ENCODE results near the gene KLRF1. TPM values are rescaled to one million over a fixed set of nuclear protein-coding genes. Genes with fewer than 3 reads are reported as not detected.

Gene KLRF1
- not detected for total RNA-seq

- POLR2A ChIA-PET: no interaction called here
- CTCF ChIA-PET: no interaction called here
Measured at GRCh38 chr12:9827209-9827888, at the start of gene KLRF1. KLRF1 (plus strand) TSS chr12:9827481; CDS start chr12:9827545, 64 bp downstream.

- POLR2A ChIA-PET: interaction anchor here (0.6 kb wide), 1 partner anchor 10 kb away, joined by 4 read pairs; no protein-coding TSS in a partner anchor
- CTCF ChIA-PET: no interaction called here
Measured at GRCh38 chr12:9779209-9779608, 48.1 kb upstream of the KLRF1 start.

- CTCF ChIA-PET: interaction anchor here (0.6 kb wide), 1 partner anchor 144 kb away, joined by 3 read pairs; no protein-coding TSS in a partner anchor
- POLR2A ChIA-PET: no interaction called here
Measured at GRCh38 chr12:9781360-9781759, 45.9 kb upstream of the KLRF1 start.

- CTCF ChIA-PET: interaction anchor here (0.8 kb wide), 1 partner anchor 12 kb away, joined by 3 read pairs; no protein-coding TSS in a partner anchor
- POLR2A ChIA-PET: no interaction called here
Measured at GRCh38 chr12:9782547-9783382, 44.5 kb upstream of the KLRF1 start.

GRCh38 chr12:9784326-9784725 is 43.0 kb upstream of the KLRF1 start:
- ChIA-PET CTCF (interaction anchor here (1.0 kb wide), 1 partner anchor 33 kb away, joined by 3 read pairs; no protein-coding TSS in a partner anchor), POLR2A (no interaction called here)

- CTCF ChIA-PET: interaction anchor here (1.0 kb wide), 1 partner anchor 34 kb away, joined by 3 read pairs; no protein-coding TSS in a partner anchor
- POLR2A ChIA-PET: no interaction called here
Measured at GRCh38 chr12:9784816-9785215, 42.5 kb upstream of the KLRF1 start.

- CTCF ChIA-PET: no interaction called here
- POLR2A ChIA-PET: no interaction called here
Measured at GRCh38 chr12:9786726-9787717, 40.3 kb upstream of the KLRF1 start.

- ChIA-PET CTCF (interaction anchor here (1.3 kb wide), 1 partner anchor 42 kb away, joined by 4 read pairs; no protein-coding TSS in a partner anchor), POLR2A (interaction anchor here (0.6 kb wide), 1 partner anchor 19 kb away, joined by 4 read pairs; no protein-coding TSS in a partner anchor)
Measured at GRCh38 chr12:9792185-9792900, 34.9 kb upstream of the KLRF1 start.

- ChIA-PET POLR2A (interaction anchor here (0.6 kb wide), 1 partner anchor 20 kb away, joined by 4 read pairs; no protein-coding TSS in a partner anchor), CTCF (interaction anchor here (1.3 kb wide), 1 partner anchor 42 kb away, joined by 4 read pairs; no protein-coding TSS in a partner anchor)
Measured at GRCh38 chr12:9792961-9793617, 34.2 kb upstream of the KLRF1 start.

GRCh38 chr12:9793779-9794395 is 33.4 kb upstream of the KLRF1 start:
- ChIA-PET CTCF (interaction anchor here (0.7 to 9.5 kb wide), 5 partner anchors 23 to 45 kb away, joined by 3 to 119 read pairs (median 4); no protein-coding TSS in a partner anchor), POLR2A (interaction anchor here (1.5 to 4.7 kb wide), 2 partner anchors 33 to 36 kb away, joined by 8 to 40 read pairs; partner anchors contain the start of gene CD69)

GRCh38 chr12:9794484-9795093 is 32.7 kb upstream of the KLRF1 start:
- ChIA-PET CTCF (interaction anchor here (0.7 to 9.5 kb wide), 5 partner anchors 24 to 45 kb away, joined by 3 to 119 read pairs (median 4); no protein-coding TSS in a partner anchor), POLR2A (interaction anchor here (1.5 to 4.7 kb wide), 2 partner anchors 34 to 36 kb away, joined by 8 to 40 read pairs; partner anchors contain the start of gene CD69)

GRCh38 chr12:9795945-9796344 is 31.3 kb upstream of the KLRF1 start:
- CTCF ChIA-PET: interaction anchor here (0.6 to 9.5 kb wide), 4 partner anchors 17 to 47 kb away, joined by 3 to 119 read pairs (median 14); no protein-coding TSS in a partner anchor

GRCh38 chr12:9796346-9796745 is 30.9 kb upstream of the KLRF1 start:
- ChIA-PET POLR2A (interaction anchor here (0.7 to 4.7 kb wide), 5 partner anchors 35 to 448 kb away, joined by 3 to 40 read pairs (median 4); partner anchors contain the start of gene CD69), CTCF (interaction anchor here (0.6 to 9.5 kb wide), 6 partner anchors 16 to 51 kb away, joined by 3 to 119 read pairs (median 10); no protein-coding TSS in a partner anchor)

More at GRCh38 chr12:9795945-9796344, 31.3 kb upstream of the KLRF1 start:
- POLR2A ChIA-PET: interaction anchor here (0.7 to 4.7 kb wide), 5 partner anchors 35 to 448 kb away, joined by 3 to 40 read pairs (median 4); partner anchors contain the start of gene CD69

GRCh38 chr12:9796971-9797370 is 30.3 kb upstream of the KLRF1 start:
- POLR2A ChIA-PET: interaction anchor here (1.5 to 4.7 kb wide), 3 partner anchors 36 to 41 kb away, joined by 4 to 40 read pairs (median 12); partner anchors contain the start of gene CD69
- CTCF ChIA-PET: interaction anchor here (0.5 to 9.5 kb wide), 8 partner anchors 14 to 54 kb away, joined by 4 to 119 read pairs (median 8); no protein-coding TSS in a partner anchor

GRCh38 chr12:9797722-9798619 is 29.3 kb upstream of the KLRF1 start:
- ChIA-PET POLR2A (interaction anchor here (1.0 to 4.7 kb wide), 3 partner anchors 37 to 48 kb away, joined by 3 to 40 read pairs (median 3); partner anchors contain the start of gene CD69), CTCF (interaction anchor here (0.8 to 9.5 kb wide), 12 partner anchors 16 to 74 kb away, joined by 3 to 119 read pairs (median 8); no protein-coding TSS in a partner anchor)

All from activated CD8-positive, alpha-beta memory T cell treated with anti-CD3 and anti-CD28 coated beads for 36 hours (primary cell).